GM04504 (cell line): Measurements from ENCODE around the gene SNU13.
"Not testable (repeated sequence)": the region's sequence is repeated elsewhere in the genome, so short reads cannot be mapped to it uniquely, and the experiment has no call there.

Experiments used
- DNase-seq: peaks from one replicate; pipeline ENCODE4 v3.0.0-alpha.2; 2012; ENCODE audit warnings: low read depth

The SNU13 gene

DNA sequence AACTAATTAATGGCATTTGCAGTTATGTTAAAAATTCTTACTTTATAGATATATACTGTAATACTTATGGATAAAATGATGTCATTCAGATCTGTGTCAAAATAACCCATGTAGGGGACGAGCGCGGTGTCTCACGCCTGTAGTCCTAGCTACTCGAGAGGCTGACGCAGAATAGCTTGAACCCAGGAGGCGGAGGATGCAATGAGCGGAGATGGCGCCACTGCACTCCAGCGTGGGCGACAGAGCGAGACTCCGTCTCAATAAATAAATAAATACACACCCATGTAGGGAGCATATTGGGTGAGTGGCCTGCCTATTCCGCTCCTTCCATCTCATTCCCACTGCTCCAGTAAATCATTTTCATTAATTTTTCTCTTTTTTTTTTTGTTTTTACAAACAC lies 7.1 kb downstream of the SNU13 start:
- DNase-seq = no peak

DNA sequence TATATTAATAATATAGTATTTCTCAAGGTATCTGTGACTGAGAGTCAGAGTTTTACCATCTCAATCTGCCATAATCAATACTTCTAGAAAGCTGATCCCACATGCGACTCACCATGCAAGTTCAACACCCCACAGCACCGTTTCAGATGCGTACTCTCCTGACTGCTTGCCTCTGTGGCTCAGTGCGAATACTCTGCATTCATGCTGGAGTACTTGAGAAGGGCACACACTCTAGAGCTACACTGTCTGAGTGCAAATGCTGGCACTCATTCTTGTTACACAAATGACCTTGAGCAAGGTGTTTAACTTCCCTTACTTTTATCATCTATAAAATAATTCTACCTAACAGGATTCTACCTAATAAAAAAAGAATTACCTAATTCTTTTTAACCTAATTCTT lies 12.5 kb downstream of the SNU13 start:
- no peak for DNase-seq

DNA sequence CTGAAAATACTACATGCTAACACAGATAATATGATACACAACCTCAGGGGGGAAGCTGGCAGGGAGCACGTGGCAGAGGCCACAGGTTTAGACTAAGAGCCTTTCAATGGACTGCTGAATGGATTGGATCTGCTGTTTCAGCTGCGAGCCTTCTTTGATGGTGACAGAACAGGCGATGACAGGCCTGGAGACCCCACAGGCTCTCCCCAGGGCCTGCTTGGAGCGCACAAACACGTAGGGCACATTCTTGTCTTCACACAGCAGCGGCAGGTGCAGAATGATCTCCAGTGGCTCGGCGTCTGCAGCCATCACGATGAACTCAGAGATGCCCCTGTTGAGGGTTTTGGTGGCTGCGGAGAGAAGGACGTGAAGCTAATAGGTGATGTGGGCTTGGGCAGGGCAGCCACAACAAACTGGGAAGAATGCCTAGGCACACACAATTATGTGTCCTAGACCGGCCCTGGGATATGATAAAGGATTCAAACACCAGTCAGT lies 13.8 kb downstream of the SNU13 start:
- no peak for DNase-seq

- no peak for DNase-seq
These were observed 15.7 kb downstream of the SNU13 start for GRCh38 chr22:41672780-41673509.

- DNase-seq = not testable (repeated sequence)
These were observed 16.6 kb downstream of the SNU13 start for GRCh38 chr22:41672096-41672495.

GRCh38 chr22:41668971-41669911 lies 19.4 kb downstream of the SNU13 start:
- peak; percentile 64 for DNase-seq

DNA sequence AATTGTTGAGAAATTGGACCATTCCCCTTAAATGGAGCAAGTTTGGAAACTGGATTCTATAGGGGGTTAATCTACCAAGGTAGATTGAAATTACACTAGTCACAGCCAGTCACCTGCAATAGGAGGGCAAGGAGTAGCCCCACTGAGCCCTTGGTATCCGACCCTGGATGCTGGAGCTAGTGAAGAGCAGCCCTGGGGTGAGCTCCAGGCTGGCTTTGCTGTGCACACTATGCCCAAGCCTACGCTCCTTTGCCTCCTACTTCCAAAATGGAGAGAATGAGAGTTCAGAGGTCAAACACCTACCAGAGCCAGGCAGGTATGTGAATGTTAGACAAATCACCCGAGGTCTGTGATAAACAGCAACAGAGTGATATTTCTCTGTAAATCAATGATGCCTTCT lies 23.7 kb downstream of the SNU13 start:
- no peak for DNase-seq

DNA sequence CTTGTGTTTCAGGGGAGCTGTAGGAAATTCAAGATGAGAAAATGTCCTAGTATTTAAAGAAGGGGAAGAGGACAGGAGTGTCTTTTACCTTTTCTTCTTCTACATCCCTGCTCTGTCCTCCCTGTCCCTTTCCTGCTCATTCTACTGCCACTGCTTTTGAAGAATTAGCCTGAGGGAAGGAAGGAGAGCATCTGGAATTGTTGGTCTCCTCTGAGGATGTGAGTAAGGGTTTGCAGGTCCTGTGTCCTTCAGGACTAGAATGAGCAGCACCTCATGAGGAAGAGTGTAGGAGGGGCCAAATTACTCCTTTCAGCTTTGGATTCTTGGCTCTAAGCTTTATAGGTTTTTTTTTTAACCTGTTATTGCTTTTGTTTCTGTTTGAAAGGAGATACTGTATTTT lies 24.2 kb downstream of the SNU13 start:
- no peak for DNase-seq

DNA sequence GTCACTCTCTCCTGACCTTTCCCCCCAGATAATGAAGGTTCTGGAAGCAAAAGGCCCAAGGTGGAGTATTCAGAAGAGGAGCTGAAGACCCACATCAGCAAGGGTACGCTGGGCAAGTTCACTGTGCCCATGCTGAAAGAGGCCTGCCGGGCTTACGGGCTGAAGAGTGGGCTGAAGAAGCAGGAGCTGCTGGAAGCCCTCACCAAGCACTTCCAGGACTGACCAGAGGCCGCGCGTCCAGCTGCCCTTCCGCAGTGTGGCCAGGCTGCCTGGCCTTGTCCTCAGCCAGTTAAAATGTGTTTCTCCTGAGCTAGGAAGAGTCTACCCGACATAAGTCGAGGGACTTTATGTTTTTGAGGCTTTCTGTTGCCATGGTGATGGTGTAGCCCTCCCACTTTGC lies 25.1 kb downstream of the SNU13 start:
- not testable (repeated sequence) for DNase-seq

DNA sequence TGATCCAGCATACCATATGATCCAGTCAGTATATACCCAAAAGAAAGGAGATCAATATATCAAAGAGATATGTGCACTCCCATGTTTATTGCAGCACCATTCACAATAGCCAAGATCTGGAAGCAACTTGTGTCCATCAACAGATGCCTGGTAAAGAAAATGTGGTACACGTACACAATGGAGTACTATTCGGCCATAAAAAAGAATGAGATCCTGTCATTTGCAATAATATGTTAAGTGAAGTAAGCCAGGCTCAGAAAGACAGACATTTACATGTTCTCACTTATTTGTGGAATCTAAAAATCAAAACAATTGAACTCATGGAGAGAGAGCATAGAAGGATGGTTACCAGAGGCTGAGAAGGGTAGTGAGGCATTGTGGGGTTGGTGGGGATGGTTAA lies 27.0 kb downstream of the SNU13 start:
- no peak for DNase-seq

GRCh38 chr22:41661088-41661487 lies 27.6 kb downstream of the SNU13 start:
- no peak for DNase-seq

DNA sequence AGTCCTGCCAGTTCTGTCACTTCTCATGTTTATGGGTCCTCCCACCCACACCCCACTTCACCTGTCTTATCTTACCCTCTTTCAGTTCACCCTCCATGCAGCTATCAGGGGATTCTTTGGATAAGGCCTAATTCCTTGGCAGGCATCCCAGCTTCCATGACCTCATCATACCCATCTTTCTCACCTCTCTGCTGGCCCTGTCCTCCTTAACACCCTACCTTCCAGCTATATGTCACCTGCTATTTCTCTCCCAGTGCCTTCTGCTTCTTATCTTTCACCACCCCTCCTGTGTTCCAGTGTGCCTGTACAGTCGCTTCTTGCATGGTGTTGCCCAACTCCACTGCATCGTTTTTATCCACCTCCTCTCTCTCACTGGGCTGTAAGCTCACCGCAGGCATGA lies 28.3 kb downstream of the SNU13 start:
- no peak for DNase-seq

- no peak for DNase-seq
These were observed 28.7 kb downstream of the SNU13 start for GRCh38 chr22:41659941-41660340.

DNA sequence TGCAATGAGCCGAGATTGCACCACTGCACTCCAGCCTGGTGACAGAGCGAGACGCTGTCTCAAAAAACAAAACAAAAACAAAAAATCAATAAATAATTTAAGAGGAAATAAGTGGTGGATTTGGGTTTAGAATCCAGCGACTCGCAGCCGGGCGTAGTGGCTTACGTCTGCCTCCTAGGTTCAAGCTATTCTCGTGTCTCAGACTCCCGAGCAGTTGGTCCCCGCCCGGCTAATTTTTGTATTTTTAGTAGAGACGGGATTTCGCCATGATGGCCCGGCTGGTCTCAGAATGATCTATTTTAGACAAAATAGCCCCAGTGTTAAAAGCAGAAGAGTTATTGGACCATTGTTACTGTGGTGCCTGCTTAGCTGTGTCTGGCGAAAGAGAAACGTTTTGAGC lies 29.8 kb downstream of the SNU13 start:
- DNase-seq = no peak

DNA sequence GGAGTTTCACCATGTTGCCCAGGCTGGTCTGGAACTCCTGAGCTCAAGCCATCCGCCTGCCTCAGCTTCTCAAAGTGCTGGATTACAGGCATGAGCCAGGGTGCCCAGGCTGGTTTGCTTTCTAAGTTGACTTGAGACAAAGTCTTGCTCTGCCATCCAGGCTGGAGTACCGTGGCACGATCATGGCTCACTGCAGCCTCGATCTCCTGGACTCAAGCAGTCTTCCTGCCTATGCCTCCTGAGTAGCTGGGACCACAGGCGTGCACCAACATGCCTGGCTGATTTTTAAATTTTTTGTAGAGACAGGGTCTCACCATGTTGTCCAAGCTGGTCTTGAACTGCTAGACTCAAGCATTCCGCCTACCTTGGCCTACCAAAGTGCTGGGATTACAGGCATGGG lies 31.0 kb downstream of the SNU13 start:
- no peak for DNase-seq

DNA sequence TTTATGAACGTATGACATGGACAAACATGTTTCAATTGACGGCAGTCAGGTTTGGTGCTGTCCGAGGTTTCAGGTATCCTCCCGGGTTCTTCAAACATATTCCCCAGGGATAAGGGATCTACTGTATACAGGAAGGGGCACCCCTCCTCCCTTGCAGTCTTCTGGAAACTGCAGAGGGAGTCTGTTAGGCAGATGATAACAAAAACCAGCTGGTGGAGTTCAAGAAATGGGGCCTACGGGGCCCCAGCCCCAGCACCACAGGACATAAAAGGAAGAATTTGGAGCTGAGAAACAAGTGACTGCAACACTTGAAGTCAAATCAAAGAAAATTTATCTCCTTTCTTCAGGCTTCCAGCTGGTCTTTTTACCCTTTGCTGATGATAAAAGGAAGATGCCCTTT lies 32.1 kb downstream of the SNU13 start:
- no peak for DNase-seq

- no peak for DNase-seq
These were observed 34.3 kb downstream of the SNU13 start for GRCh38 chr22:41654322-41654721.

- DNase-seq = no peak
These were observed 37.8 kb downstream of the SNU13 start for GRCh38 chr22:41650821-41651220.

DNA sequence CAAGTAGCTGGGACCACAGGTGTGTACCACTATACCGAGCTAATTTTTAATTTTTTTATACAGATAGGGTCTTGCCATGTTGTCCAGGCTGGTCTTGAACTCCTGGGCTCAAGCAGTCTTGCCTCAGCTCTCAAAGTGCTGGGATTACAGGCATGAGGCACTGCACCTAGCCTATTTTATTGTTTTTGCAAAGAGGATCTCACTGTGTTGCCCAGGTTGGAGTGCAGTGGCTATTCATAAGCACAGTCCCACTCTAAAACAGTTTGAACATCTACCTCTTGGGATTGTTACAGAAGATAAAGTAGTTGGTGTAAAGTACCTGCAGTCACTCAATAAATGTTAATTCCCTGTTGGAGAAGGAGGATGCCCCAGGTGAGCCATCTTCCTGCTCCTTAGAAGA lies 38.4 kb downstream of the SNU13 start:
- DNase-seq = no peak

DNA sequence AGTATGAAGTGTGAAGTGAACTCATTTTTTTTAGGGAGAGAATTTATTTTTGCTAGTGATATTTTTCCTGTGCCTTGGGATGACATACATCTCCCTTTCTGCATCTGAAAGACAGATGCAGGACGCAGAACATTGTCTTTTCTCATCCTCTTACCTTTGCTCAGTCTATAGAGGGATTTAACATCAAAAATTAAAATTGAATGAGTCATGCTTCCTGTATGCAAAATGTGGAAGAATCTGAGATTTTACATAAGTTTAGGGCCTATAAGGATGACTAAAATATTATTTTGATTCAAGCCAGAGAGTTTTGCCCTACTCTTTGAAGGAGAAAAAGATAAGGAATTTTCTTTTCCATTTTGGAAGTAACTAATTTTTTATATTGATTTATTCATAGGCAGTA lies 40.2 kb downstream of the SNU13 start:
- DNase-seq = no peak

GRCh38 chr22:41647771-41648170 lies 40.9 kb downstream of the SNU13 start:
- DNase-seq = no peak

GRCh38 chr22:41642331-41643110 lies 46.1 kb downstream of the SNU13 start:
- DNase-seq = no peak
